Dendritic cell treated with granulocyte-macrophage colony-stimulating factor and Interleukin-4, amounts not matched to agents 40 ng/mL and 50 ng/mL, for 4 days (primary cell): Measurements from ENCODE around the gene DPPA5.
"Not testable (repeated sequence)": the region's sequence is repeated elsewhere in the genome, so short reads cannot be mapped to it uniquely, and the experiment has no call there.

ENCODE experiments used
- H3K27ac Mint-ChIP-seq: one replicate; pipeline ENCODE4 v1.8.0; 2022; ENCODE audit warnings: mild to moderate bottlenecking, mixed read lengths
- H3K27me3 Mint-ChIP-seq: one replicate; pipeline ENCODE4 v1.8.0; 2022; ENCODE audit warnings: mild to moderate bottlenecking, mixed read lengths
- H3K36me3 Mint-ChIP-seq: one replicate; pipeline ENCODE4 v1.8.0; 2022; ENCODE audit warnings: low read depth, mixed read lengths
- H3K4me1 Mint-ChIP-seq: one replicate; pipeline ENCODE4 v1.8.0; 2022; ENCODE audit warnings: low read depth, mixed read lengths
- H3K4me3 Mint-ChIP-seq: one replicate; pipeline ENCODE4 v1.8.0; 2022; ENCODE audit warnings: mild to moderate bottlenecking, moderate library complexity, mixed read lengths
- H3K9me3 Mint-ChIP-seq: one replicate; pipeline ENCODE4 v1.8.0; 2022; ENCODE audit warnings: mixed read lengths
- intact Hi-C: fragments of 100-400 bp; cut with micrococcal nuclease; formaldehyde crosslinking; loops from one replicate; pipeline ENCODE4 v1.15.0; 2022

DPPA5 gene

GRCh38 chr6:73353636-73354593, at the start of gene DPPA5:
TSS of gene DPPA5 (minus strand) at chr6:73354276. CDS start at chr6:73354225, 51 bp downstream.
- H3K27ac Mint-ChIP-seq = no peak within 1 kb of the TSS
- intact Hi-C loops = no loop called here
- no peak within 1 kb of the TSS for H3K4me3 Mint-ChIP-seq
- no peaks in the 10 kb centered on the region for H3K36me3 Mint-ChIP-seq
- peaks cover 29% of the 10 kb centered on the region for H3K27me3 Mint-ChIP-seq
- H3K9me3 Mint-ChIP-seq = no peaks in the 10 kb centered on the region
- no peaks in the 10 kb centered on the region for H3K4me1 Mint-ChIP-seq

GRCh38 chr6:73400656-73401055, 46.6 kb upstream of the DPPA5 start:
- no peaks in the 10 kb centered on the region for H3K9me3 Mint-ChIP-seq
- H3K4me3 Mint-ChIP-seq = no peak overlapping the region
- intact Hi-C loops = no loop called here
- no peaks in the 10 kb centered on the region for H3K27me3 Mint-ChIP-seq
- no peak overlapping the region for H3K27ac Mint-ChIP-seq
- H3K4me1 Mint-ChIP-seq = no peaks in the 10 kb centered on the region
- no peaks in the 10 kb centered on the region for H3K36me3 Mint-ChIP-seq

GRCh38 chr6:73395875-73396274, 41.8 kb upstream of the DPPA5 start:
- no peak overlapping the region for H3K27ac Mint-ChIP-seq

GRCh38 chr6:73394577-73395354, 40.7 kb upstream of the DPPA5 start, which contains the start of gene DDX43:
TSS of gene DDX43 (plus strand) at chr6:73394828. CDS start at chr6:73394906, 78 bp downstream.
- peaks cover 4% of the 10 kb centered on the region for H3K27me3 Mint-ChIP-seq
- H3K9me3 Mint-ChIP-seq = peaks cover 8% of the 10 kb centered on the region
- intact Hi-C loops = no loop called here
- H3K4me1 Mint-ChIP-seq = peaks cover 4% of the 10 kb centered on the region
- H3K4me3 Mint-ChIP-seq = peak within 1 kb of the TSS; percentile 81
- peak within 1 kb of the TSS; percentile 89 for H3K27ac Mint-ChIP-seq
- peaks cover 6% of the 10 kb centered on the region for H3K36me3 Mint-ChIP-seq

More at GRCh38 chr6:73395875-73396274, 41.8 kb upstream of the DPPA5 start:
- no peak overlapping the region for H3K4me3 Mint-ChIP-seq
- intact Hi-C loops = no loop called here
- peaks cover 8% of the 10 kb centered on the region for H3K9me3 Mint-ChIP-seq
- H3K4me1 Mint-ChIP-seq = peaks cover 4% of the 10 kb centered on the region
- peaks cover 6% of the 10 kb centered on the region for H3K36me3 Mint-ChIP-seq
- peaks cover 4% of the 10 kb centered on the region for H3K27me3 Mint-ChIP-seq

- peaks cover 6% of the 10 kb centered on the region for H3K36me3 Mint-ChIP-seq
- intact Hi-C loops = no loop called here
- H3K9me3 Mint-ChIP-seq = peaks cover 8% of the 10 kb centered on the region
- peaks cover 17% of the 10 kb centered on the region for H3K4me1 Mint-ChIP-seq
- peaks cover 4% of the 10 kb centered on the region for H3K27me3 Mint-ChIP-seq
- H3K4me3 Mint-ChIP-seq = no peak overlapping the region
- H3K27ac Mint-ChIP-seq = no peak overlapping the region
These were observed 39.2 kb upstream of the DPPA5 start for GRCh38 chr6:73393278-73393677.

- H3K27ac Mint-ChIP-seq, H3K9me3 Mint-ChIP-seq, H3K36me3 Mint-ChIP-seq, H3K4me3 Mint-ChIP-seq, intact Hi-C loops, H3K27me3 Mint-ChIP-seq: not testable (repeated sequence)
- peaks cover 18% of the 10 kb centered on the region for H3K4me1 Mint-ChIP-seq
These were observed 38.1 kb upstream of the DPPA5 start for GRCh38 chr6:73392188-73392587.

- intact Hi-C loops = no loop called here
- peaks cover 4% of the 10 kb centered on the region for H3K27me3 Mint-ChIP-seq
- no peak overlapping the region for H3K4me3 Mint-ChIP-seq
- H3K9me3 Mint-ChIP-seq = peaks cover 8% of the 10 kb centered on the region
- peaks cover 6% of the 10 kb centered on the region for H3K36me3 Mint-ChIP-seq
- H3K4me1 Mint-ChIP-seq = peaks cover 18% of the 10 kb centered on the region
- no peak overlapping the region for H3K27ac Mint-ChIP-seq
These were observed 37.6 kb upstream of the DPPA5 start for GRCh38 chr6:73391675-73392074.

- H3K9me3 Mint-ChIP-seq = peaks cover 4% of the 10 kb centered on the region
- peaks cover 1% of the 10 kb centered on the region for H3K27me3 Mint-ChIP-seq
- H3K4me1 Mint-ChIP-seq = peaks cover 17% of the 10 kb centered on the region
- H3K27ac Mint-ChIP-seq = no peak overlapping the region
- peaks cover 4% of the 10 kb centered on the region for H3K36me3 Mint-ChIP-seq
- no peak overlapping the region for H3K4me3 Mint-ChIP-seq
- intact Hi-C loops = loop anchor here (5.0 kb wide), 1 partner anchor 103 kb away; no protein-coding TSS in a partner anchor
These were observed 35.8 kb upstream of the DPPA5 start for GRCh38 chr6:73389854-73390253.

GRCh38 chr6:73388800-73389512, 34.9 kb upstream of the DPPA5 start:
- peak overlapping the region; percentile 79 for H3K4me3 Mint-ChIP-seq
- peaks cover 14% of the 10 kb centered on the region for H3K4me1 Mint-ChIP-seq
- no peaks in the 10 kb centered on the region for H3K36me3 Mint-ChIP-seq
- no peaks in the 10 kb centered on the region for H3K9me3 Mint-ChIP-seq
- H3K27ac Mint-ChIP-seq = peak overlapping the region; percentile 84
- intact Hi-C loops = loop anchor here (5.0 kb wide), 1 partner anchor 102 kb away; no protein-coding TSS in a partner anchor
- H3K27me3 Mint-ChIP-seq = no peaks in the 10 kb centered on the region

- intact Hi-C loops = loop anchor here (5.0 kb wide), 1 partner anchor 101 kb away; no protein-coding TSS in a partner anchor
- H3K4me3 Mint-ChIP-seq = peak overlapping the region; percentile 79
- H3K27me3 Mint-ChIP-seq = no peaks in the 10 kb centered on the region
- peaks cover 14% of the 10 kb centered on the region for H3K4me1 Mint-ChIP-seq
- H3K36me3 Mint-ChIP-seq = no peaks in the 10 kb centered on the region
- no peaks in the 10 kb centered on the region for H3K9me3 Mint-ChIP-seq
- H3K27ac Mint-ChIP-seq = peak overlapping the region; percentile 84
These were observed 34.3 kb upstream of the DPPA5 start for GRCh38 chr6:73388433-73388799.

GRCh38 chr6:73382462-73383113, 28.5 kb upstream of the DPPA5 start:
- intact Hi-C loops = no loop called here
- Mint-ChIP-seq H3K9me3 (no peaks in the 10 kb centered on the region), H3K27me3 (no peaks in the 10 kb centered on the region), H3K36me3 (no peaks in the 10 kb centered on the region), H3K4me3 (no peak overlapping the region), H3K4me1 (no peaks in the 10 kb centered on the region), H3K27ac (no peak overlapping the region)

- intact Hi-C loops, H3K4me1 Mint-ChIP-seq, H3K4me3 Mint-ChIP-seq, H3K27ac Mint-ChIP-seq, H3K27me3 Mint-ChIP-seq, H3K36me3 Mint-ChIP-seq, H3K9me3 Mint-ChIP-seq: not testable (repeated sequence)
These were observed 27.5 kb upstream of the DPPA5 start for GRCh38 chr6:73381531-73381930.

- intact Hi-C loops = no loop called here
- Mint-ChIP-seq H3K36me3 (no peaks in the 10 kb centered on the region), H3K27ac (no peak overlapping the region), H3K9me3 (no peaks in the 10 kb centered on the region), H3K4me3 (no peak overlapping the region), H3K27me3 (no peaks in the 10 kb centered on the region), H3K4me1 (no peaks in the 10 kb centered on the region)
These were observed 23.1 kb upstream of the DPPA5 start for GRCh38 chr6:73377225-73377624.
